DOHH2 (cell line): Measurements from ENCODE around the gene MUC21.

Experiments
- H3F3A ChIP-seq: fragments of 200-600 bp; sonication (generic), shearing (Covaris generic); 2 replicates; pipeline ENCODE4 v1.6.0; 2016; ENCODE audit warnings: antibody characterized with exemption, mild to moderate bottlenecking; ENCODE audit not compliant: control insufficient read depth, insufficient read depth
- H3K27ac ChIP-seq: fragments of 200-600 bp; sonication (generic); 2 replicates; pipeline ENCODE4 v1.5.1; 2014; ENCODE audit warnings: low read depth, mild to moderate bottlenecking, low read length, moderate library complexity
- H3K27me3 ChIP-seq: fragments of 200-600 bp; sonication (generic); 2 replicates; pipeline ENCODE4 v1.6.1; 2014; ENCODE audit warnings: mild to moderate bottlenecking, low read length, mixed read lengths; ENCODE audit not compliant: control insufficient read depth
- H3K36me3 ChIP-seq: fragments of 200-600 bp; sonication (generic); 2 replicates; pipeline ENCODE4 v1.6.1; 2014; ENCODE audit warnings: mild to moderate bottlenecking, low read length, moderate library complexity, mixed read lengths; ENCODE audit not compliant: control insufficient read depth
- H3K4me1 ChIP-seq: fragments of 200-600 bp; sonication (generic); 2 replicates; pipeline ENCODE4 v1.6.1; 2014; ENCODE audit warnings: mild to moderate bottlenecking, low read length, mixed read lengths; ENCODE audit not compliant: control insufficient read depth
- H3K4me2 ChIP-seq: fragments of 200-600 bp; sonication (generic); 2 replicates; pipeline ENCODE4 v1.6.0; 2014; ENCODE audit warnings: mild to moderate bottlenecking, low read length, moderate library complexity
- H3K4me3 ChIP-seq: fragments of 200-600 bp; sonication (generic); 2 replicates; pipeline ENCODE4 v1.5.1; 2014; ENCODE audit warnings: mild to moderate bottlenecking, low read length, mixed read lengths
- H3K79me2 ChIP-seq: fragments of 200-600 bp; sonication (generic); 2 replicates; pipeline ENCODE4 v1.6.1; 2014; ENCODE audit warnings: mild to moderate bottlenecking, low read length, mixed read lengths; ENCODE audit not compliant: control insufficient read depth
- H3K9me2 ChIP-seq: fragments of 200-600 bp; sonication (generic); replicated peaks from 2 replicates; pipeline ENCODE4 v1.6.1; 2014; ENCODE audit warnings: mild to moderate bottlenecking, low read length, mixed read lengths; ENCODE audit not compliant: control insufficient read depth
- H3K9me3 ChIP-seq: fragments of 200-600 bp; sonication (generic); 2 replicates; pipeline ENCODE4 v1.6.1; 2014; ENCODE audit warnings: antibody characterized with exemption, low read length, mixed read lengths; ENCODE audit not compliant: control insufficient read depth, insufficient read depth
- H4K20me1 ChIP-seq: fragments of 200-600 bp; sonication (generic); 2 replicates; pipeline ENCODE4 v1.6.0; 2014; ENCODE audit warnings: low read depth, mild to moderate bottlenecking, antibody characterized with exemption, low read length, moderate library complexity; ENCODE audit not compliant: control insufficient read depth, insufficient read depth
- CTCF ChIP-seq: fragments of 200-600 bp; sonication (generic); IDR thresholded peaks from one replicate; pipeline ENCODE4 v1.5.1; 2014; ENCODE audit warnings: antibody characterized with exemption, mild to moderate bottlenecking, low read depth, low read length; ENCODE audit not compliant: poor library complexity, severe bottlenecking
- EZH2phosphoT487 ChIP-seq: fragments of 200-600 bp; sonication (generic); IDR thresholded peaks from 2 replicates; pipeline ENCODE4 v1.6.1; 2017; ENCODE audit warnings: borderline replicate concordance, mild to moderate bottlenecking, antibody characterized with exemption, low read length, moderate library complexity, mixed read lengths

MUC21 gene

DNA sequence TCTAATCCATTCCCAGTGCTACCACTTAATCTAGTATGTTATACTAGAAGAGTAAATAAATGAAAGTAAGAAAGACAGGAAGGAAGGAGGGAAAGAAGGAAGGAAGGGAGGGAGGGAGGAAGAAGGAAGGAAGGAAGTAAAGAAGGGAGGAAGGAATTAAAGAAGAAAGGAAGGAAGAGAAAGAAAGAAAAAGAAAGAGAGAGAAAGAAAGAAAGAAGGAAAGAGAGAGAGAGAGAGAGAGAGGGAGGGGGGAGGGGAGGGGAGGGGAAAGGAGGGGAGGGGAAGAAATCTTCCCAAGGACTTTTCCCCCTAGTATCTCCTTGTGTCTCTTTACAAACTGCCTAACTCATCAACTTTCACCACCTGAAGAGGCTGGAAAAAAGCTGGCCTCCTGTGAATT, 20.8 kb upstream of the MUC21 start:
- Histone ChIP-seq H3K4me2 (no peak overlapping the region), H3K9me3 (no peaks in the 10 kb centered on the region), H3K4me1 (no peaks in the 10 kb centered on the region), H3K4me3 (no peak overlapping the region), H3K27me3 (peaks cover 14% of the 10 kb centered on the region), H3K27ac (no peak overlapping the region), H3K9me2 (no peaks in the 10 kb centered on the region), H3K79me2 (no peaks in the 10 kb centered on the region), H4K20me1 (no peaks in the 10 kb centered on the region), H3K36me3 (no peaks in the 10 kb centered on the region), H3F3A (no peaks in the 10 kb centered on the region)
- TF ChIP-seq CTCF (no peak), EZH2phosphoT487 (no peak)

DNA sequence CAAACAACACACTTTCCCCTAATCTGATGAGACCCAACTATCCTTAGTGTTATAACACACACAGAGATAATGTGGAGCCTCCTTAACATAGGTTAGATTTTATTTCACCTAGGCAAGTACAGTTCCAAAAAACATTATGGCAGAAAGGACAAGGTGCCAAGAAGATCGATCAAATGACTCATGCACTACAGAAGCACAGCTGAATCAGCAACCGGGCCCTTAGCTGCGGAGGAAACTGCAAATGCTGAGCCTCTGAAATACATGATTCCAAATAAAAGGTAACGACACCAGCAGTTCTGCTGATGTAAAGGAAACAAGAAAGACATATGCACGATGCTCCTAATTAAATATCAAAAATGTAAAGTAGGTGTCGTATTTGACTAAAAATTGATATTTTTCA, 19.9 kb upstream of the MUC21 start:
- H3K27ac ChIP-seq = no peak overlapping the region
- no peak overlapping the region for H3K4me3 ChIP-seq
- no peak overlapping the region for H3K4me2 ChIP-seq
- no peaks in the 10 kb centered on the region for H3K9me2 ChIP-seq
- no peaks in the 10 kb centered on the region for H3F3A ChIP-seq
- H4K20me1 ChIP-seq = no peaks in the 10 kb centered on the region
- TF ChIP-seq CTCF (no peak), EZH2phosphoT487 (no peak)
- H3K9me3 ChIP-seq = no peaks in the 10 kb centered on the region
- no peaks in the 10 kb centered on the region for H3K36me3 ChIP-seq
- no peaks in the 10 kb centered on the region for H3K4me1 ChIP-seq
- H3K79me2 ChIP-seq = no peaks in the 10 kb centered on the region
- H3K27me3 ChIP-seq = peaks cover 8% of the 10 kb centered on the region

DNA sequence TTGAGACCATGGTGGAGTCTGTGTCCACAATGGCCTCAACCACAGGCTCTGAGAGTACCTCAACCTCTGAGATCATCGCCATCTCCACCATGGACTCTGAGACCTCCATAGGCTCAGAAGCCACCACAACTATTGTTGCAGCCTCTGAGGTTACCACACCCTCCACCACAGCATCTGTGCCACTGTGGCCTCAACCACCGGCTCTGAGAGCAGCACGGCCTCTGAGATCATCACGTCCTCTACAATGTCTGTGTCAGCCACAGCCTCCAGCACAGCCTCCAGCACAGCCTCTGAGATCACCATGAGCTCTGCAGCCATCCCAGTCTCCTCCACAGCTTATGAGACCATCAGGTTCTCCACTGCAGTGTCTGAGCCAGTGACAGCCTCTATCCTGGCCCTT, 19.4 kb upstream of the MUC21 start:
- no peak for TF ChIP-seq EZH2phosphoT487
- TF ChIP-seq CTCF = no peak
- Histone ChIP-seq H3K36me3 (no peaks in the 10 kb centered on the region), H4K20me1 (no peaks in the 10 kb centered on the region), H3K9me2 (no peaks in the 10 kb centered on the region), H3K4me3 (no peak overlapping the region), H3K4me1 (no peaks in the 10 kb centered on the region), H3K4me2 (no peak overlapping the region), H3F3A (no peaks in the 10 kb centered on the region), H3K27ac (no peak overlapping the region), H3K27me3 (peaks cover 8% of the 10 kb centered on the region), H3K79me2 (no peaks in the 10 kb centered on the region), H3K9me3 (no peaks in the 10 kb centered on the region)

DNA sequence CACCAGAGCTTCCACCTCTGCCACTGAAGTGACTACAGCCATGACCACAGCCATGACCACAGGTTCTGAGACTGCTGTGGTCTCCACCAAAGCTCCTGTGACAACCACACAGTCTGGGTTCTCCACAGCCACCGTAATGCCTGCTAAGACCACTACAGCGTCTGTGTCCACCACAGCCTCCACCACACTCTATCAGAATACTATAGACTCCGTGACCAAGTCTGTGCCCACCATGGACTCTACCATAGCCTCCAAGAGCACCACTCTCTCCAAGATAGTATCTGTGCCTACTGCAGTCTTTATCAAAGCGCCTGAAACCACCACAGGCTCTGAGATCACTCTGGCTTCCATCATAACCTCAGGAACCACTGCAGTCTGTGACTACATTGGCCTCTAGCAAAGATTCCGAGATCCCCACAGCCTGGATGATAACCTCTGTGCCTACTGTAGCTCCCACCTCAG, 18.3 kb upstream of the MUC21 start:
- H3F3A ChIP-seq = no peaks in the 10 kb centered on the region
- H3K4me1 ChIP-seq = no peaks in the 10 kb centered on the region
- no peaks in the 10 kb centered on the region for H4K20me1 ChIP-seq
- no peaks in the 10 kb centered on the region for H3K9me2 ChIP-seq
- peaks cover 8% of the 10 kb centered on the region for H3K27me3 ChIP-seq
- H3K4me2 ChIP-seq = no peak overlapping the region
- H3K27ac ChIP-seq = no peak overlapping the region
- no peaks in the 10 kb centered on the region for H3K9me3 ChIP-seq
- H3K36me3 ChIP-seq = no peaks in the 10 kb centered on the region
- no peak overlapping the region for H3K4me3 ChIP-seq
- no peak for TF ChIP-seq EZH2phosphoT487
- TF ChIP-seq CTCF = no peak
- no peaks in the 10 kb centered on the region for H3K79me2 ChIP-seq
